HG03469 (cell line): Measurements from ENCODE around the gene EEF2KMT.
"Not testable (repeated sequence)": the region's sequence is repeated elsewhere in the genome, so short reads cannot be mapped to it uniquely, and the experiment has no call there.

ENCODE experiments used
- ATAC-seq: cut with Tn5 transposase; IDR thresholded peaks from one replicate; pipeline ENCODE4 v1.9.1; 2021; ENCODE audit warnings: mild to moderate bottlenecking, moderate library complexity, moderate number of reproducible peaks; ENCODE audit not compliant: unreplicated experiment

The EEF2KMT gene

GRCh38 chr16:5097470-5098220 is at the start of gene EEF2KMT:
TSS of gene EEF2KMT (minus strand) at chr16:5097795. CDS start at chr16:5097739, 56 bp downstream.
- ATAC-seq = peak; percentile 69

- not testable (repeated sequence) for ATAC-seq
These were observed 47.0 kb upstream of the EEF2KMT start for GRCh38 chr16:5144621-5144956.

GRCh38 chr16:5143761-5144620 is 46.4 kb upstream of the EEF2KMT start:
- no peak for ATAC-seq

- ATAC-seq = not testable (repeated sequence)
These were observed 42.6 kb upstream of the EEF2KMT start for GRCh38 chr16:5140151-5140550.

GRCh38 chr16:5134739-5135452 is 37.3 kb upstream of the EEF2KMT start:
- not testable (repeated sequence) for ATAC-seq

DNA sequence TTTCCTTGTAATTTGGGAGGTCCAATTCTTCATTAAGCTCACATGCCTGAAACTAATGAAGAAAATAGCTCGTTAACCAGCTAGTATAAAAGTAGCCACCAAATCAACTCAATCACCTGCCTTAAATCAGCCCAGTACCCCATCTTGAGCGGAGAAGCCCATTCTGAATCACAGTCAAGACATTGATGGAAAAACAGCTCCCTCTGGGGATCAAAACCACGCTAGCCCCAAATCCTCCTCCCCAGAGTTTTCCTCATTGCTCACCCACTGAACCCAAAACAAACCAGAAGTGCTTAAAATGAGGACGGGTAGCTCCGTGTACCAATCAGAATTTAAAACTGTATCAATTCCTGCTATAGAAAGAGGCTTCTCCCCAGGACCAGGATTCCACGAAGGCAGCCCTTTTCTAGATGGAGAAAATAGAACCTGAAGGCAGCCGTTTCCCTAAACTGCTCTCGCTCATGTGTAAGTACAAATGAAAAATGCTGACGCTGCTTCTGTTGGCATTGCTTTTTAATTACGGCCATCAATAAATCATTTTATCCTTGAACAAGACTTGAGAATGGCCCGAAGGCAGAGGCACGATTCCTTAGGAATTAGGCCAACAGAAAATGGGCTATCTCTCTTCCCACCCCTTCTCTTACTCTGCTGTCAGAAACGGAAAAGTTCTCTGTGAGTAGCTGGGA is 35.5 kb upstream of the EEF2KMT start:
- ATAC-seq = not testable (repeated sequence)

GRCh38 chr16:5131467-5132004 is 33.9 kb upstream of the EEF2KMT start:
- not testable (repeated sequence) for ATAC-seq

- ATAC-seq = not testable (repeated sequence)
These were observed 19.9 kb upstream of the EEF2KMT start for GRCh38 chr16:5117300-5118087.

- not testable (repeated sequence) for ATAC-seq
These were observed 19.2 kb upstream of the EEF2KMT start for GRCh38 chr16:5116780-5117295.

- ATAC-seq = not testable (repeated sequence)
These were observed 13.3 kb upstream of the EEF2KMT start for GRCh38 chr16:5110933-5111332.

DNA sequence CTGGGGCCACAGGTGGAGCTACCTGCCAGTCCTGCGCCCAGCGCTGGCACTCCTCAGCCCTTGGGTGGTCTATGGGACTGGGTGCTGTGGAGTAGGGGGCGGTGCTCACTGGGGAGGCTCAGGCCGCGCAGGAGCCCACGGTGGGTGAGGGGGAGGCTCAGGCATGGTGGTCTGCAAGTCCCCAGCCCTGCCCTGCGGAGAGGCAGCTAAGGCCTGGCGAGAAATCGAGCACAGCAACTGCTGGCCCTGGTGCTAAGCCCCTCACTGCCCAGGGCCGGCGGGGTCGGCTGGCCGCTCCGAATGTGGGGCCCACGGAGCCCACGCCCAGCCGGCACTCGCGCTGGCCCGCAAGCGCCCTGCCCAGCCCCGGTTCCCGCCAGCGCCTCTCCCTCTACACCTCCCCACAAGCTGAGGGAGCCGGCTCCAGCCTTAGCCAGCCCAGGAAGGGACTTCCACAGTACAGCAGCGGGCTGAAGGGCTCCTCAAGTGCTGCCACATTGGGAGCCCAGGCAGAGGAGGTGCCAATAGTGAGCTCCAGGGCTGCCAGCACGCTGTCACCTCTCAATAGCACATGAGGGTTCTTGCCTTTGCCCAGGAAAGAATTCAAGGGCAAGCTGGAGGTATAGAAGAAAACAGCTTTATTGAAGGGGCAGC is 11.0 kb upstream of the EEF2KMT start:
- ATAC-seq = no peak

DNA sequence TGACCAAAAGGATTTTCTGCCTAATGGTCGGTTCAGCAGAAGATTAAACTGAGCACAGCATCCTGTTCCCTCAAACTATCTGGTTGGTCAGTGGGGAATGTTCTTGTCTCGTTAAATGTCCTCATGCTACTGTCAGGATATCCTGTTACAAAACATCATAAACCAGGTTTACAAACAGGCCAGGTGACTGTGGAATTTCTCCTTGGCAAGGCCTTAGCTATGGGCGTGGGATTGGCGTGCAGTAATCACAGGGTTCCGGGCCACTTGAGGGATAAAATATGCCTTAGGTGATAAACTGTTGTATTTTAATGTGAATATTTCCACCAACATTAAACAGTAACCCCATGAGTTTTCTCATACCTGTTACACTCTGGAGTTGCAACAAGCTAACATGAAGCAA is 7.4 kb upstream of the EEF2KMT start:
- not testable (repeated sequence) for ATAC-seq

DNA sequence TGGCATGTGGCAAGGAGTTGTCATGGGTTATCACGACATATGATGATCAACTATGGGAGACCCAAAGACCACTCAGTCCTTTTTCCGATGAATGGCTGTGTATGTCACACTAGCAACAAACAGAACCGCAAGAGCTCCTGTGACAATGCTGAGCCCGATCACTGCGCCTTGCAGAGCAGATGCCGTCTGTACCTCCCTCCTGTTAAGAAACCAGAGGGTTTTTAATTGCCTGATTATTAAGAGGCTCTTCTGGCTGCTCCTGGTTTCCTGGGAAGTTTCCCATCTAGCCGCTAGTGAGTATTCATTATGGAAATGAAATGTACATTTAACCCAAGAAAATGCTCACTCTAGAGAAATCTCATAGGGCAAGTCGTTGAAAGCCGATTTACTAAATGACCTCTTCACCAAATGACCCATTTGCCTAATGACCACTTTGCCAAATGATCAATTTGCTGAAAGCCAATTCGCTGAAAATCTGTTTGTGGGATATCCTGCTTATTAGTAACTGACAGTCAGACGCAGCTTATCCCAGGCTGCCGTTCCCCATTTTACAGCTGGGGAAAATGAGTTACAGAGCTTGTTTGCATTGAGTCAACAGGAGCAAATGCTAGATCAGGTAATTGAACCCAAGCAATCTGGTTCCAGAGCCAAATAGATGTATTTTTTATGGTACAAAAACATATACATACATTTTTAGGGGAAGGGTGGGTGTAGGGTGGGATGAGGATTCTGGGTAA is 5.9 kb upstream of the EEF2KMT start:
- not testable (repeated sequence) for ATAC-seq

- ATAC-seq = not testable (repeated sequence)
These were observed 1.6 kb upstream of the EEF2KMT start for GRCh38 chr16:5099174-5099573.

GRCh38 chr16:5098221-5099159 is 895 bp upstream of the EEF2KMT start:
- ATAC-seq = peak; percentile 46

GRCh38 chr16:5097061-5097469 is 530 bp downstream of the EEF2KMT start:
- ATAC-seq = not testable (repeated sequence)

DNA sequence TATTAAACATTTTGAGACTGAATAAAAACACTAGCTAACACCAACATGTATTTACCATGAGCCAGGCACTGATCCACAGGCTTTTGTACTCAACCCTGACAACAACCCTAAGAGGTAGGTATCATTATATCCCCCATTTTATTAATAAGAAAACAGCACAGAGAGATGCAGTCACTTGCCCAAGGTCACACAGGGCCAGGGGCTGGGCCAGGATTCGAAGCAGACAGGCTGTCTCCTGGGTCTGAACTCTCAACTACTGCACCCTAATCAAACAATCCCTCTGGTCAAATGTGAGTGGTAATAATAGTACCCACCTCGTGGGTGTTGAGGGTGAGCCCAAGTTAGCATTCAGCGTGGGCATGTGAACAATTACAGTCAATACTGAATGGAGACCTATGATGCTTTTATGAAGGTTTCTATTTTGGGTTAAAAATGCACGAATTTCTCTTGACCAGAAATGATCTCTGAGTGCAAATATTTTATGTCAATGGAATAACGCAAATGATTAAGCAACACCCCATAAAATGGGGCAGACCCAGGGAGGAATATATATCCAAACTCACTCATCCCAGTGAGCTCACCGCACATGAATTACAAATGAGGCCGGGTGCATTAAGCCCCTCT is 1.0 kb downstream of the EEF2KMT start:
- not testable (repeated sequence) for ATAC-seq
